Measurements from ENCODE around the gene HSPG2. TPM values are rescaled to one million over a fixed set of nuclear protein-coding genes. Genes with fewer than 3 reads are reported as not detected.

Gene HSPG2
- total and polyA plus RNA-seq, 2 of the 13 experiments (the other 11 are each of a cell fraction or from before 2014, with no cell fraction given) = 9.1 to 13.1 TPM

GRCh38 chr1:21931171-21932093, 5.7 kb downstream of the HSPG2 start (continued):
- TF ChIP-seq HOXA3 (CRISPR knock-in tag; IDR thresholded peaks at IDR 0.05) (peak; percentile 66), ZNF569 (CRISPR knock-in tag; IDR thresholded peaks at IDR 0.05; ENCODE audit: borderline replicate concordance) (no peak), FOSL2 (CRISPR knock-in tag; IDR thresholded peaks at IDR 0.05) (peak; percentile 84), RNF219 (CRISPR knock-in tag; IDR thresholded peaks at IDR 0.05) (no peak), HOXA7 (CRISPR knock-in tag; IDR thresholded peaks at IDR 0.05) (no peak), ZSCAN29 (CRISPR knock-in tag; conservative IDR thresholded peaks at IDR 0.05) (peak; percentile 49; the same call in 1 of the 2 replicates), TCF7L2 (IDR thresholded peaks at IDR 0.05; ENCODE audit: low read depth, low read length) (no peak), ZBTB7B (CRISPR knock-in tag; IDR thresholded peaks at IDR 0.05) (peak; percentile 81), MED13 (CRISPR knock-in tag; IDR thresholded peaks at IDR 0.05) (no peak), POLR2AphosphoS2 (IDR thresholded peaks at IDR 0.05; ENCODE audit: low read depth, low read length) (no peak), ATF4 (CRISPR knock-in tag; IDR thresholded peaks at IDR 0.05) (no peak), ARNT (IDR thresholded peaks at IDR 0.05) (no peak), REXO4 (CRISPR knock-in tag; IDR thresholded peaks at IDR 0.05; ENCODE audit: borderline replicate concordance) (no peak), ZNF83 (CRISPR knock-in tag; IDR thresholded peaks at IDR 0.05; ENCODE audit: borderline replicate concordance) (no peak), KDM5A (IDR thresholded peaks at IDR 0.05; ENCODE audit: borderline replicate concordance, low read length) (no peak), ZBTB49 (CRISPR knock-in tag; IDR thresholded peaks at IDR 0.05; ENCODE audit: borderline replicate concordance) (no peak), THAP11 (CRISPR knock-in tag; IDR thresholded peaks at IDR 0.05) (peak; percentile 47), NCOA2 (CRISPR knock-in tag; IDR thresholded peaks at IDR 0.05) (peak; percentile 76; the same call in 1 of the 2 replicates), HCFC1 (IDR thresholded peaks at IDR 0.05; ENCODE audit: low read depth, low read length) (no peak), ZNF737 (CRISPR knock-in tag; IDR thresholded peaks at IDR 0.05; ENCODE audit: borderline replicate concordance) (no peak), IRF1 (CRISPR knock-in tag; IDR thresholded peaks at IDR 0.05; ENCODE audit: low read depth) (no peak), PRPF4 (IDR thresholded peaks at IDR 0.05; ENCODE audit: low read depth, low read length, poor library complexity, severe bottlenecking) (no peak), ZFX (CRISPR knock-in tag; IDR thresholded peaks at IDR 0.05; ENCODE audit: low read depth) (peak; percentile 91), ZNF17 (CRISPR knock-in tag; IDR thresholded peaks at IDR 0.05) (no peak), ZNF12 (CRISPR knock-in tag; IDR thresholded peaks at IDR 0.05) (0 out of 2 replicates have a peak, but pooled peaks have one; percentile 39)
